ENCODE data around the gene CFAP46. TPM values are rescaled to one million over a fixed set of nuclear protein-coding genes. Genes with fewer than 3 reads are reported as not detected.

CFAP46 gene
- total and polyA plus RNA-seq, 10 of the 15 experiments (the other 5 are each of a cell fraction or from before 2014, with no cell fraction given), result 0.01 to 0.18 (median 0.03) TPM; not detected in 7

DNA sequence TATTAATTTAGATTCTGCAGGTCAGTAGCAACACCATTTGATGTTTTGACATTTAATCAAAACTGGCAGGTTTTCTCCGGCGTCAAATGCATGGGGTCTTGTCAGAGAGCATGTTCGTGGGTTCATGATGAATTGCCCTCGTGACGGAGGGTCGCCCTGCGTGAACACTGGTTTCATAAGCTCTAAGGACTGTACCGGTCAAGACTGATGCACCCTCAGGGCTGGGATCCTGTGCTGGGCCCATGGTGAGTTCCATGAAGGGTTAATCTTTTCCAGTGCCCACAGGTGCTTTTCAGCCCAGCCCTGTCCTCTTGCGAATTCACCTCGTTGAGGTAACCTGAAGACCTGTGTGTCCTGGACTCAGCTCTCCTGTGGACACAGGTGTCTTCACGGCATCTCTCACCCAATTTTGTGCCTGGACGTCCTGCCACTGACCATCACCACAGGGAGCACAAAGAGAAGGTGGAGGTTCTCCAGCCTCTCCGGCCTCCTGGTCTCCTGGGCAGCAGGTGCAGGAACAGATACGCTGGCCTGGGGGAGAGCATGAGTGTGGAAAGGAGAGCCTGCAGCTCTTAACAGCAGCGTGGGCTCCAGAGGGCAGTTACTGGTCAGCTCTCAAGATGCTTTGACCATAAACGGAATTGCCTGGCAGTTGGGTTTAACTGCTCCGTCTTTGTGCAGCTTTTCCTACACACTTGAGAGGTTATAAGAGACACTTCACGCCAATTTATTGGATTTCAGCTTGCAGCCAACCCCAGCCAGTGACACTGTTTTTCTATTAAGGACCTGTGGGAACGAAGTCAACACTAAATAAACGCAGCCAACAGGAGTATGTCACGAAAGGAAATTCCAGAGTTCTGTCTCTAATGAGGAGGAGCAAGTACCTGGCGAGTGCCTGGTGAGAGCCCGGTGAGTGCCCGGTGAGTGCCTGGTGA lies 37.4 kb upstream of the CFAP46 start:
- in situ Hi-C loops (cut with MboI), result no loop called here
- Histone ChIP-seq H3K9ac (ENCODE audit: control insufficient read depth, insufficient read depth, low read length) (no peak overlapping the region), H3K4me3 (no peak overlapping the region), H2AFZ (ENCODE audit: control insufficient read depth, low read depth, low read length) (no peak overlapping the region), H3K4me2 (ENCODE audit: control insufficient read depth, insufficient read depth) (no peak overlapping the region), H3K27ac (ENCODE audit: control insufficient read depth, insufficient read depth) (no peak overlapping the region), H3K9me3 (replicated peaks; ENCODE audit: control insufficient read depth, insufficient read depth, low read length) (no peaks in the 10 kb centered on the region; the same call in 2 of the 3 replicates), H3K79me2 (ENCODE audit: control insufficient read depth, insufficient read depth, low read length) (no peaks in the 10 kb centered on the region), H3K27me3 (replicated peaks in 1 of 2; ENCODE audit: control insufficient read depth in 2 of 2, insufficient read depth in 2 of 2, low read length in 1 of 2) (no peaks in the 10 kb centered on the region), H4K20me1 (ENCODE audit: control insufficient read depth, insufficient read depth) (no peaks in the 10 kb centered on the region), H3K36me3 (ENCODE audit: control insufficient read depth in 2 of 2, insufficient read depth in 2 of 2, low read length in 1 of 2) (no peaks in the 10 kb centered on the region), H3K4me1 (ENCODE audit: control insufficient read depth, insufficient read depth, low read length) (no peaks in the 10 kb centered on the region)
- ChIA-PET RAD21 (ENCODE audit: unreplicated experiment) (no interaction called here), POLR2A (no interaction called here), SMC1A (ENCODE audit: uncharacterized antibody, unreplicated experiment) (no interaction called here), CTCF (no interaction called here)
- DNase-seq (ENCODE audit: low read depth, low spot score) (no peak), FAIRE-seq (no peak), ATAC-seq (no peak)
- no TSS peak for BruUV-seq (replicated peaks)
- WGBS (ENCODE audit: insufficient coverage, insufficient replicate concordance, low lambda C conversion rate, missing lambda C conversion rate), result 30% methylated on average over 24 of the region's 24 CpGs
- TF ChIP-seq NFXL1 (IDR thresholded peaks at IDR 0.05; ENCODE audit: borderline replicate concordance) (no peak), RELB (IDR thresholded peaks at IDR 0.05; ENCODE audit: low read depth) (no peak), POLR2A (IDR thresholded peaks at IDR 0.05; ENCODE audit: low read depth, low read length) (no peak), IKZF2 (IDR thresholded peaks at IDR 0.05) (no peak), JUNB (IDR thresholded peaks at IDR 0.05) (no peak), CREB1 (IDR thresholded peaks at IDR 0.05; ENCODE audit: low read depth) (no peak), MXI1 (IDR thresholded peaks at IDR 0.05; ENCODE audit: low read depth, low read length) (no peak), REST (IDR thresholded peaks at IDR 0.05; ENCODE audit: low read depth, low read length) (no peak)
- TF ChIP-seq, protein P1, sequence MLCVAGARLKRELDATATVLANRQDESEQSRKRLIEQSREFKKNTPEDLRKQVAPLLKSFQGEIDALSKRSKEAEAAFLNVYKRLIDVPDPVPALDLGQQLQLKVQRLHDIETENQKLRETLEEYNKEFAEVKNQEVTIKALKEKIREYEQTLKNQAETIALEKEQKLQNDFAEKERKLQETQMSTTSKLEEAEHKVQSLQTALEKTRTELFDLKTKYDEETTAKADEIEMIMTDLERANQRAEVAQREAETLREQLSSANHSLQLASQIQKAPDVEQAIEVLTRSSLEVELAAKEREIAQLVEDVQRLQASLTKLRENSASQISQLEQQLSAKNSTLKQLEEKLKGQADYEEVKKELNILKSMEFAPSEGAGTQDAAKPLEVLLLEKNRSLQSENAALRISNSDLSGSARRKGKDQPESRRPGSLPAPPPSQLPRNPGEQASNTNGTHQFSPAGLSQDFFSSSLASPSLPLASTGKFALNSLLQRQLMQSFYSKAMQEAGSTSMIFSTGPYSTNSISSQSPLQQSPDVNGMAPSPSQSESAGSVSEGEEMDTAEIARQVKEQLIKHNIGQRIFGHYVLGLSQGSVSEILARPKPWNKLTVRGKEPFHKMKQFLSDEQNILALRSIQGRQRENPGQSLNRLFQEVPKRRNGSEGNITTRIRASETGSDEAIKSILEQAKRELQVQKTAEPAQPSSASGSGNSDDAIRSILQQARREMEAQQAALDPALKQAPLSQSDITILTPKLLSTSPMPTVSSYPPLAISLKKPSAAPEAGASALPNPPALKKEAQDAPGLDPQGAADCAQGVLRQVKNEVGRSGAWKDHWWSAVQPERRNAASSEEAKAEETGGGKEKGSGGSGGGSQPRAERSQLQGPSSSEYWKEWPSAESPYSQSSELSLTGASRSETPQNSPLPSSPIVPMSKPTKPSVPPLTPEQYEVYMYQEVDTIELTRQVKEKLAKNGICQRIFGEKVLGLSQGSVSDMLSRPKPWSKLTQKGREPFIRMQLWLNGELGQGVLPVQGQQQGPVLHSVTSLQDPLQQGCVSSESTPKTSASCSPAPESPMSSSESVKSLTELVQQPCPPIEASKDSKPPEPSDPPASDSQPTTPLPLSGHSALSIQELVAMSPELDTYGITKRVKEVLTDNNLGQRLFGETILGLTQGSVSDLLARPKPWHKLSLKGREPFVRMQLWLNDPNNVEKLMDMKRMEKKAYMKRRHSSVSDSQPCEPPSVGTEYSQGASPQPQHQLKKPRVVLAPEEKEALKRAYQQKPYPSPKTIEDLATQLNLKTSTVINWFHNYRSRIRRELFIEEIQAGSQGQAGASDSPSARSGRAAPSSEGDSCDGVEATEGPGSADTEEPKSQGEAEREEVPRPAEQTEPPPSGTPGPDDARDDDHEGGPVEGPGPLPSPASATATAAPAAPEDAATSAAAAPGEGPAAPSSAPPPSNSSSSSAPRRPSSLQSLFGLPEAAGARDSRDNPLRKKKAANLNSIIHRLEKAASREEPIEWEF (IDR thresholded peaks at IDR 0.05; ENCODE audit: insufficient replicate concordance, low read depth, low read length), result no peak
- TF ChIP-seq, protein P2, sequence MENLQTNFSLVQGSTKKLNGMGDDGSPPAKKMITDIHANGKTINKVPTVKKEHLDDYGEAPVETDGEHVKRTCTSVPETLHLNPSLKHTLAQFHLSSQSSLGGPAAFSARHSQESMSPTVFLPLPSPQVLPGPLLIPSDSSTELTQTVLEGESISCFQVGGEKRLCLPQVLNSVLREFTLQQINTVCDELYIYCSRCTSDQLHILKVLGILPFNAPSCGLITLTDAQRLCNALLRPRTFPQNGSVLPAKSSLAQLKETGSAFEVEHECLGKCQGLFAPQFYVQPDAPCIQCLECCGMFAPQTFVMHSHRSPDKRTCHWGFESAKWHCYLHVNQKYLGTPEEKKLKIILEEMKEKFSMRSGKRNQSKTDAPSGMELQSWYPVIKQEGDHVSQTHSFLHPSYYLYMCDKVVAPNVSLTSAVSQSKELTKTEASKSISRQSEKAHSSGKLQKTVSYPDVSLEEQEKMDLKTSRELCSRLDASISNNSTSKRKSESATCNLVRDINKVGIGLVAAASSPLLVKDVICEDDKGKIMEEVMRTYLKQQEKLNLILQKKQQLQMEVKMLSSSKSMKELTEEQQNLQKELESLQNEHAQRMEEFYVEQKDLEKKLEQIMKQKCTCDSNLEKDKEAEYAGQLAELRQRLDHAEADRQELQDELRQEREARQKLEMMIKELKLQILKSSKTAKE (IDR thresholded peaks at IDR 0.05; ENCODE audit: low read depth, poor library complexity, severe bottlenecking), result no peak
- intact Hi-C loops (cut with micrococcal nuclease; ENCODE audit: unreplicated experiment), result no loop called here
